GM19324 (cell line): ENCODE measurements around the gene VRK1.
A peak's percentile ranks its signal among the peaks of the same experiment; 100 is the strongest.
"Not testable (repeated sequence)": the region's sequence is repeated elsewhere in the genome, so short reads cannot be mapped to it uniquely, and the experiment has no call there.

Experiments
- ATAC-seq: cut with Tn5 transposase; IDR thresholded peaks from one replicate; pipeline ENCODE4 v1.9.1; 2021; ENCODE audit warnings: mild to moderate bottlenecking, moderate library complexity; ENCODE audit not compliant: unreplicated experiment, low FRiP score

VRK1 gene, protein sequence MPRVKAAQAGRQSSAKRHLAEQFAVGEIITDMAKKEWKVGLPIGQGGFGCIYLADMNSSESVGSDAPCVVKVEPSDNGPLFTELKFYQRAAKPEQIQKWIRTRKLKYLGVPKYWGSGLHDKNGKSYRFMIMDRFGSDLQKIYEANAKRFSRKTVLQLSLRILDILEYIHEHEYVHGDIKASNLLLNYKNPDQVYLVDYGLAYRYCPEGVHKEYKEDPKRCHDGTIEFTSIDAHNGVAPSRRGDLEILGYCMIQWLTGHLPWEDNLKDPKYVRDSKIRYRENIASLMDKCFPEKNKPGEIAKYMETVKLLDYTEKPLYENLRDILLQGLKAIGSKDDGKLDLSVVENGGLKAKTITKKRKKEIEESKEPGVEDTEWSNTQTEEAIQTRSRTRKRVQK

DNA sequence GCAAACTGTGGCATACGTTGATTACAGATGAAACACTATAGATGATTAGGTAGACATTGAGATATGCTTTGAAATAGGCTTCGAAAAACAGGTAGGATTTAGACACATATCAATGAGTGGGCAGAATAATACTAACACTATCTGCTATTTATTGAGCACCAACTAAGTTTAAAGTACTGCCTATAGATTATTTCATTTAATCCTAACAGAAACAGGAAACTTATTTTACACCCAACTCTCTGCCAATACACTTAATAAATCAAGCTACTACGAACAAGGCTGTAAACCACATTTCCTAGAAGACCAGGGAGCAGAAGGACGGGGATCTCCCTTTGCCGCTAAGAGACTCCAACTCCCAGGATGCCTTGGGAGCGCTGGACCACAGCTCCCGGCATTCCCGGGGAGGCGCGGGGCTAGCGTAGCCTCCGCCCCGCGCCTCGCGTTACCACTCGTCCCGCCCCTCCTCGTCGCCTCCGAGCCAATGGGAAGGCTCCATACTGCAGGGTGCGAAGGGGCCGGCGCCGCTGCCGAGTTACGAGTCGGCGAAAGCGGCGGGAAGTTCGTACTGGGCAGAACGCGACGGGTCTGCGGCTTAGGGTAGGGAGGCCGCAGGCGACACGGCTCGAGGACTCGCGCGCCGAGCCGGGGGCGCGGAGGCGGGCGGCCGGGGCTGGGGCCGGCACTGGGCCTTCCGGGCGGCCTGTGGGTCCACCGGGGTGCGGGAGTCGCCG, at the start of gene VRK1:
TSS of gene VRK1 (plus strand) at position 532 of the 731 bp plus-strand sequence. CDS start 36,090 bp downstream, outside the sequence.
- ATAC-seq: peak; percentile 99

DNA sequence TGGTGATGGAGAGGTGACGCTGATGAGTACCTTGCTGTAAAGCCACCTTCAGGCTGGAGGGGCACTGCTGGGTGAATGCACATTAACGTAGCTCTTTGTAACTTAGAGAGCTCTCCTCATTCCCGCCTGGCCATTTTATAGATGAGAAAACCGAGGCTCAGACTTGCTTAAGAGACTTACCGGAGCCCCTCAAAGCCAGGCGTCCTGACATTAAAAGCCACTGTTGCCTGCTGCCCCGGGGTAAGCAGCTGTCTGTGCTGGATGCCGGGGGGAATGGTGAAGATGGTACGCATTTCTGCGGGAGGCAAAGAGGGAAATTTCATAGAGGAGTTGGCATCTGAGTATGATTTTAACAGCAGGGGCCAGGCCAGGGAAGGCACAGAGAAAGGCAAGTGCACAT, 49.6 kb upstream of the VRK1 start:
- ATAC-seq: no peak

DNA sequence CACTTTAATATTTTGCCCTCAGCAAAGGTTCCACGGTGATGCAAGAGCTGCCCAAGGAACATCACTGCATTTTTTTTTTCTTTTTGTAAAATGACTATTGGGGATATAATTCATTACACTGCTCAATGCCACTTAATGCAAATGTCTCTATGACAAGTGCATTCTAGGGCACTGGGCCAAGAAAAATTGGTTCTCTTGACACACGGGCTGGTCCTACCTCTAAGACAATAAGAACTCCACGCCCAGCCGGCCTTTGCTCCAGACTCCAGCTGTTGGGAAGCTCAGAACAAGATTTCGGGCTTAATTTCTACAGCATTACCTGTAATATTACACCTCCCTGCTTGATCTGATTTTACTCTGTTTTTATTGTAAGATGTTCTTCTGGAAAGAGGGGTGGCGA, 48.8 kb upstream of the VRK1 start:
- no peak for ATAC-seq

DNA sequence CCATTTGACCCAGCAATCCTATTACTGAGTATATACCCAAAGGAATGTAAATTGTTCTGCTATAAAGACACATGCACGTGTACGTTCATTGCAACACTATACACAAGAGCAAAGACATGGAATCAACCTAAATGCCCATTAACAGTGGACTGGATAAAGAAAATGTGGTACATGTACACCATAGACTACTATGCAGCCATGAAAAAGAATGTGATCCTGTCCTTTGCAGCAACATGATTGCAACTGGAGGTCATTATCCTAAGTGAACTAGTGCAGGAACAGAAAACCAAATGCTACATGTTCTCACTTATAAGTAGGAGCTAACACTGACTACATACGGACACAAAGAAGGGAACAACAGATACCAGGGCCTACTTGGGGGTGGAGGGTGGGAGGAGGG, 45.7 kb upstream of the VRK1 start:
- ATAC-seq: no peak

DNA sequence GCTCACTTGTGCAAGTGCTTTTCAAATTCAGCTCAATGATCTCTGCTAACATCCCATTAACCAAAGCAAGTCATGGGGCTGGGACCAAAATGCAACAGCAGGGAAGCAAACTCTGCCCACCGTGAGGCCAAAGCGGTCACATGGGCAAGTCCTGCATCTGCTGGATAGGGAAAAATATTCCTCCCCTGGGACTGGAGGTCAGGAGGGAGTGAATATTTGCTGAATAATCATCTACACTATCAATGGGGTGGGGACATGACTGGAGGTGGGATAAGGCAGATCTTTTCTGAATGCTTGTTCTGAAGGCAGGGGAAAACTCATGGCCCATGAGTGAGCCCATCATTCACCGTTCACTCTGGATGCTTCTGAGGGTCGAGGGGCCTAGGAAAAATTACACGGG, 45.1 kb upstream of the VRK1 start:
- no peak for ATAC-seq

DNA sequence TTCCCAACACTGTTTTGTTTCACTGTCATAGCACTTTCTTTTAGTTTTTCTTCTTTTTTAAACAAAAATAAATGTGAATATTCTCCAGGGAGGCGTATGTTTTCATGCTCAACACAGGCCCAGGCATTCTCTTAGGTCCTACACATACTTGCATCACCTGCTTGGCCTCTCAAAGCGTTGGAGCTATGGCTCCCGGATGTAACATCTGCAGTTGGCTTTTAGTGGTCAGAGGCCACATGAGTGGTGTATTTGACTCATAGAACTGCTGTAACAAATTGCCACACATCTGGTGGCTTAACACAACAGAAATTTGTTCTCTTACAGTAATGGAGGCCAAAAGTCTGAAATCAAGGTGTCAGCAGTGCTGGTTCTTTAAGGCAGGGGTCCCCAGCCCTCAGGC, 44.6 kb upstream of the VRK1 start:
- no peak for ATAC-seq

DNA sequence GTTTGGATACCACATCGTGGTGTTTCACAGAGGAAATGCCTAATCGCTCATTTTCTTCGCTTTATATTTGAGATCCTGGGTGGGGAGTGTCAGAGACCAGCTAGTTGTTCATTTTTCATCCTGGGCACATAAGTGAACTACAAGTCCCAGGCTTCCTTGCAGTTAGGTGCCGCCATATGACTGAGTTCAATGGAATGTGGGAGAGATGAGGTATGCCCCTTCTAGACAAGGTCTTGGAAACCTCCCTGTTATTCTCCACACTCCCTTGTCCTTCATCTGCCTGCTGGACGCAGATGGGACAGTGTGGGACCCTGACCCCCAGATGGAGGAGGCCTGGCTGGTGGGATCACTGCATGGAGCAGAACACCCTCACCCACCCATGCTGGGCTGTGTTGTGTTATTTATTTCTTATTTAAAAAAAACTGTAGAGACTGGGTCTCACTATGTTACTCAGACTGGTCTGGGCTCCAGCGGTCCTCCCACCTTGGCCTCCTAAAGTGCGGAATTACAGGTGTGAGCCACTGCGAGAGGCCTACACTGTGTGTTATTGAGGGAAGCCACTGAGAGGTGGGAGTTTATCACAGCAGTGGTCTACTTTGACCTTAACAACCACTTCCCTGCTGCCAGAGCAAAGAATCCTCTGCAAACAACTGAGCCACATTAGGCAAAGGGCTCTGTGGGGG, 42.9 kb upstream of the VRK1 start:
- no peak for ATAC-seq

DNA sequence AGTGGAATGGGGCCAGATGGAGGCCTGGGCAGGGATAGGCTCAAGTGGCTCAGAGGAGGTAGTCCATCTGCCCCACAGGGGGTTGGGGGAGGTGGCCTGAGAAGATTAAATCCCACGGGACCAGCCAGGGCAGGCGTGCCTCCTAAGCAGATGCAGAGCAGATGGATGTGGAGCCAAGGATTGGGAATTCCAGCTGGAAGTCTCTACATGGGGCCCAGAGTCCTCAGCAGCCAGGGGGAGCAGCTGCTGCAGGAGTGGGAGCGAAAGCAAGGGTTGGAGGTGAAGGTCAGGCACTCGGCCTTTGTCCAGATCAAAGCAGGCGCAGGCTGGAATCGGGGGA, 42.4 kb upstream of the VRK1 start:
- ATAC-seq: no peak

DNA sequence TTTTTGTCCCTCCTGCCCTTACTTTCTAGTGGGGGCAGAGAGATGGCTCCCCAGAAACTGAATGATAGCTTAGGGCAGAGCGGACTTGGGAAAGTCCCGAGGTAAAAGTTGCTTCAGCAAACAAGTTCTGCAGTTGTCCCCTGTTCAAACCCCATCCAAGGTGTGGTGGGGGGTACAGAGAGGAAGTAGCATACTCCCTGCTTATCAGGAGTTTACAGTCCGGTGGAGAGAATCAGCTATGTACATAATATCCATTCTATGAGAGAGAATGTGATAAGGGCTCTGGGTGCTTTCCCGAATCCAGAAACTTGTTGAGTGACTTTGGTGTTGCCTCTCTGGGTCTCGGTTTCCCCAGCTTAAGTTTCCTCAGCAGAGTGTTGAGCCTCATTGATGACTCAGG, 40.4 kb upstream of the VRK1 start:
- ATAC-seq: no peak

DNA sequence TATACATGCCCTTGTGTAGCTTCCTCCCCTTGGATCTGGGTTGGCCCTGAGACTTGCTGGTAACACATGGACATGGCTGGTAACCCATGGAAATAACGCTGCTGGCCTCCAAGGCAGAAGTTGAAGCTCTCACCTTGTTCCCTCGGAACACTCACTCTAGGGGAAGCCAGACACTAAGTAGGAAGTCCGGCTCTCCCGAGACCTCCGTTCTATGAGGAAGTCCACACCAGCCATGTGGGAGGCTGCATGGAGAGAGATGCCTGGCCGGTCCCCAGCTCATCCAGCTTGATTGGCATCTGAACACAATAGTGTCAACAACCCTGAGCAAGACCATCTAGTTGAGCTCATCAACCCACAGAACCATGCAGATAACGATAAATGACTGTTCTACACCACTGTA, 39.7 kb upstream of the VRK1 start:
- ATAC-seq: no peak

DNA sequence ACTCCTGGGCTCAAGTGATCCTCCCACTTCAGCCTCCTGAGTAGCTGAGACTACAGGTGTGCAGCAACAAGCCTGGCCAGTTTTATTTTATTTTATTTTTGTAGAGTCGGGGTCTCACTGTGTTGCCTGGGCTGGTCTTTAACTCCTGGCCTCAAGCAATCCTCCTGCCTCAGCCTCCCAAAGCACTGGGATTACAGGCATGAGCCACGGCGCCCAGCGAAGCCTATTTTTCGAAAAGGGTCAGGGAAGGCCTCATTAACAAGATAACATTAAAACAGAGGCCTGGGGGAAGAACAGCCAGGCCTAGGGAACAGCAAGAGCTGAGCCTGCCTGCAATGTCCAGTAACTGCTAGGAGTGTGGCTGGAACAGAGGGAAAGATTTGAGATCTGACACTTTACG, 36.1 kb upstream of the VRK1 start:
- no peak for ATAC-seq

DNA sequence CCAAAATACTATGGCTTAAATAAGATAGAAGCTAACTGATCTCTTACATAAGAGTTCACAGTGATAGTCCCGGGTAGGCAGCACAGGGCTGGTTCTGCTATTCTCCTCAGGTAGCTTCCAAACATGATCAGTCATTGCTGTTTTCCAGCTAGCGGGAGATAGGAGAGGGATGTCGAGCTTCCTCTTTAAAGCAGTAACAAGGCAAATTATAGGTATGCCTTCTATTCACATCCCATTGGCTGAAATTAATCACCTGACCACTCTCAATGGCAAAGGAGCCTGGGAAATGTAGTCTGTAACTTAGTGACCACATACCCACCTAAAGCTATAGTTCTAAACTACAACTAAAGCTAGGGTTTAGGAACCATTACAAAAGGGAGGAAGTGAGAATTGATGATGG, 34.5 kb upstream of the VRK1 start:
- peak; percentile 60 for ATAC-seq

DNA sequence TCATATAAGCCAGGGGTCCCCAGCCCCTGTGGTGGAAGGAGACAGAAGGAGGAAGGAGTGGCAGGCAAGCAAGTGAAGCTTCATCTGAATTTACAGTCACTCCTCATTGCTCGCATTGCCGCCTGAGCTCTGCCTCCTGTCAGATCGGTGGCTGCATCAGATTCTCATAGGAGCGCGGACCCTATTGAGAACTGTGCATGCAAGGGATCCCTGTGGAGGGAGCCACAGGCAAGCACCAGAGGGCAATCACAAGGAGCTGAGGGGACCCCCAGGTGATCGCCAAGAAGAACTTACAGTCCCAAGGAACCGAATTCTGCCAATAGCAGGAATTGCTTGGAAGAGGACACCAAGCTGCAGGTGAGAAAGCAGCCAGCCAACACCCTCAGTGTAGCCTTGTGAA, 33.2 kb upstream of the VRK1 start:
- no peak for ATAC-seq

DNA sequence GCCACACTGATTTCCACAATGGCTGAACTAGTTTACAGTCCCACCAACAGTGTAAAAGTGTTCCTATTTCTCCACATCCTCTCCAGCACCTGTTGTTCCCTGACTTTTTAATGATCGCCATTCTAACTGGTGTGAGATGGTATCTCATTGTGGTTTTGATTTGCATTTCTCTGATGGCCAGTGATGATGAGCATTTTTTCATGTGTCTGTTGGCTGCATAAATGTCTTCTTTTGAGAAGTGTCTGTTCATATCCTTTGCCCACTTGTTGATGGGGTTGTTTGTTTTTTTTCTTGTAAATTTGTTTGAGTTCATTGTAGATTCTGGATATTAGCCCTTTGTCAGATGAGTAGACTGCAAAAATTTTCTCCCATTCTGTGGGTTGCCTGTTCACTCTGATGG, 32.0 kb upstream of the VRK1 start:
- ATAC-seq: not testable (repeated sequence)

DNA sequence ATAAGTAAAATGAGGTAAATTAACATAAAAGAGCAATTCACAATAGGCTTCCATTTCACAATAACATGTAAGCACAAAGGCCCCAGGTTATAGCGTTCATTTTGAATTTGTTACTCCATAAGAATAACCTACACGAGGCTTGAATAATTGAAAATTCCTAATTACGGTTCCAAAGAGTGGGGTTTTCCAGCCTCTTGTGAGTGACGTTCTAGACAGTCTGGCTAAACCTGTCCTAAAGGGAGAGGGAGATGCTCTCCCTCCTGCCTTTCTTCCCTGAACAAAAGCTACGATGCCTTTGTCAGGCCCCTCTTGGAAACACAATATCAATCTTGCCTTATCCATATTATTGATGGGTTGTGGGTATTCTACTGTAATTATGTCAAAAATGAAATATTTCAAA, 24.3 kb upstream of the VRK1 start:
- no peak for ATAC-seq

DNA sequence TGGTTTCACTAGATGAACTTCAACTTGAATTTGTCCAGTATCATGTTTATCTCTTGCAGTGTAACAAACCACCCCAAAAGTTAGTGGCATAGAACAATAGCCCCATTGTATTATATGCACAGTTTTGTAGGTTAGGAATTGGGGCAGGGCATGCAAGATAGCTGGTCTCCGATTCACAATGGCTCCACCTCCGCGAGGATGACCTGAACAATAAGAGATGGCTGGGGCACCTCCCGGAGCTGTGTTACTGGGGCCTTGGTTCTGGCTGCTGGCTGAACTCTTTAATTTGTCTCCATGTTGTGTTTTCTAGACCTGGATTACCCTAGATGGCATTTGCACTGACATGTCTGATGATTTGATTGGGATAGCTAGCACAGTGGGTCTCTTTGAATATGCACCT, 20.4 kb upstream of the VRK1 start:
- ATAC-seq: no peak

DNA sequence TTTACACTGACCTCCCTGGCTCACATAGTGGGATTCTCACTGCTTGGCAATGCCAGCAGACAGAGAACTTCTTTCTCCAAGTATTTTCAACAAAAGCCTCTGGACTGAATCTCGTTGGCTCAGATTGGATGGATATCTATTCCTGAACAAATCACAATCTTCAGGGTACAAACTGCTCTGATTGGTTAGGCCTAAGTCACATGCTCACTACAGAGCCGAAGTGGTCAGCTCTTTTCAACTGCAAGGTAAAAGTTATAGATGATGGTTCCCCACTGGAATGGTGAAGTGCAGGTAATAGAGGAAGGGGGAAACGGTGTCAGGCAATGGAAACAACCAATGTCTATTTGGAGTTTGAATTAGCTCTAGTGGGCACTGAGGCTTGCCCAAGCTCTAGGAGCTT, 16.7 kb upstream of the VRK1 start:
- ATAC-seq: no peak

DNA sequence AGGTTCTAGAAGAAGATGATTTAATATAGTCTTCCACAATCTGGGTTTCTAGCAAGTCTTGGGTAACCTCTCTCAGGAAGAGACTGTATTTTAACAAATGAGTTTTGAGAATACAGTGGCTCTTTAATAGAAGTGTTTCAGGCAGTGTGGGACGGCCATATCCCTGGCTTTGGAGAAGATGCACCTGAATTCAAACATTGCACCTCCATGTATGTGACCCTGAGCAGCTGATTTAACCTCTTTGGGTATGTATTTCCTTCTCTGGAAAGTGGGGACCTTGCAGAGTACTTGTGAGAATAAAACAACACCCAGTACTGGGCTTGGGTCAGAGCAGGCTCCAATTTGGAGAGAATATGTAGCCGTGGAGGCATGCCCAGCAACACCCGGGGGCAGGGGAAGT, 15.8 kb upstream of the VRK1 start:
- no peak for ATAC-seq

DNA sequence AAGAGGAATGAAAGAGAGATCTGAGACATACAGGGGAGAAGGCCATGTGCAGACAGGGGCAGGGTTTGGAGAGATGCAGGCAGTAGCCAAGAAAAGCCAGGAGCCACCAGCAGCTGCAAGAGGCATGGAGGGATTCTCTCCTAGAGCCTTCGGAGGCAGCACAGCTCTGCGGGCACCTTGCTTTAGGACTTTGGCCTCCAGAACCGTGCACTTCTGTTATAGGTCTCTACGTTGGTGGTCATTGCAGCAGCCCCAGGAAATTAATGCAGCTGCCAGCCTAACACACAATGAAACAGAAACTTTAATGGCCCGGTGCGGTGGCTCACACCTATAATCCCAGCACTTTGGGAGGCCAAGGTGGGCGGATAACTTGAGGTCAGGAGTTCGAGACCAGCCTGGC, 14.7 kb upstream of the VRK1 start:
- ATAC-seq: no peak

DNA sequence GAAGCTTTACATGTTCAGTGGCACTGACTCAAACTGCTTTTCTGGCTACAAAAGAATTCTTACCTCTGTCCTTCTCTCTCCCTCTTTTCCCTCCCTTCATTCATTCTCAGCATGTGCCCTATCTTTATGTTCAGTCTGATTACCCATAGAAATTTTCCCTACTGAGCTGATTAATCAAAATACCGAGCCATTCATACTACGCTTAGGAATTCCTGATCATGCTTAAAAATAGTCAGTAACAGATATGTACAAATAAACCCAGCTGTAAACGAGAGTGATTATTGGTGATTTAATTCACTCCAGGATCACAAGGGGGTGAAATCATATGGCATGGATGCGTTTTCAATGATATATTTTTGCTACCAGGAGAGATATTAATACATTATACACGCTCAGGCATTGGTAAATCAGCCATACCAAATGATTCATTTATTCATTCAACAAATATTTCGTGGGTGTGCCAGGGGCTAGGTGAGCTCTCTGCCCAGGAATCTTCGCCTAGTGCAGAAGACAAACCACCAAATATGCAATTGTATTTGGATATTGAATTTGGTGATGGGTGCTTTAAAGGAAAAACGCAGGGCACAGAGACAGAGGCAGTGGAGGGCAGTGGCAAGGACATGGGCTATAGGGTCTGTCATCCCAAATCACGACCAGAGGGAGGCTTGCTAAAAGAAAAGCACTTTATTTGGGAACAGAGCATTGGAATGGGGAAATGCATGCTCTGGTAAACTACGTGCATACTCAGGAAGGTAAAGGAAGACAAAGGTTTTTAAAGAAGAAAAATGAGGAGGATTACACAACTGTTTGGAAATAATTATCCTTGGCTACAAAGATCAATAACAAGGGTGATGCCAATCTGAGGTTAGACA, 13.9 kb upstream of the VRK1 start:
- ATAC-seq: no peak

DNA sequence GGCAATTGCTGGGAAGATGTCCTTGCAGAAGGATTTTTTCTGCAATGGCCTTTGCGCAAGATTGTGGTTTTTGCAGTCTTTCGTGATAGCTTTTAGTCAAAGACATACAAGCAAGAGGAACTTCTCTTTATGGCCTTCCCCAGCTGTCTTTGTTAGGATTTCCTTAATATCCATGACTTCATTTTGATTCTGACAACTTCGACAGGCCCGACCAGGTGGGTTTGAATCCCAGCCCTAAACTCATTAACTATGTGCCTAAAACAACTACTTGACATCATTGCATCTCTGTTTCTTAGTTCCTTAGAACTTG, 13.3 kb upstream of the VRK1 start:
- ATAC-seq: no peak
